H1 (cell line): ENCODE data around the gene TMEM258. TPM values are rescaled to one million over a fixed set of nuclear protein-coding genes. Genes with fewer than 3 reads are reported as not detected.
A peak's percentile ranks its signal among the peaks of the same experiment; 100 is the strongest.

Experiments used
- CTCF ChIA-PET: fragments of 300-600 bp; sonication (Branson Sonifier 250); formaldehyde crosslinking; loops from one replicate; lab custom pipeline; 2021; ENCODE audit not compliant: partially characterized antibody; lab: Charles Lee
- POLR2A ChIA-PET: fragments of 300-600 bp; sonication (Branson Sonifier 250); formaldehyde crosslinking; loops from one replicate; lab custom pipeline; 2021; ENCODE audit warnings: inconsistent platforms; ENCODE audit not compliant: partially characterized antibody; lab: Charles Lee
- DNase-seq, 2 experiments: peaks; one replicate each; pipeline versions ENCODE4 v3.0.0 to v3.0.0-alpha.2; 2010 to 2022; ENCODE audit warnings: low spot score in 2 of 2, low read depth in 1 of 2, mixed read lengths in 1 of 2
- FAIRE-seq: peaks from 2 replicates; lab custom pipeline; 2011; peaks lifted over from hg19 to GRCh38; lab: Jason Lieb, UNC
- H2AFZ ChIP-seq: 2 replicates; pipeline ENCODE4 v1.8.1; 2012; ENCODE audit warnings: low read length, inconsistent platforms
- H2AK5ac ChIP-seq: 2 replicates; pipeline ENCODE4 v1.6.1; 2013; ENCODE audit warnings: low read depth, low read length
- H2BK120ac ChIP-seq: replicated peaks from 2 replicates; pipeline ENCODE3; 2013; ENCODE audit warnings: low read depth, low read length, inconsistent platforms
- H2BK12ac ChIP-seq: 2 replicates; pipeline ENCODE4 v1.6.1; 2013; ENCODE audit warnings: low read depth, low read length
- H2BK15ac ChIP-seq: 2 replicates; pipeline ENCODE4 v1.6.1; 2013; ENCODE audit warnings: low read length
- H2BK20ac ChIP-seq: 2 replicates; pipeline ENCODE4 v1.6.1; 2013; ENCODE audit warnings: low read length
- H2BK5ac ChIP-seq: 2 replicates; pipeline ENCODE4 v1.6.1; 2013; ENCODE audit warnings: low read depth, low read length
- H3K14ac ChIP-seq: 2 replicates; pipeline ENCODE4 v1.6.1; 2013; ENCODE audit warnings: inconsistent platforms; ENCODE audit not compliant: insufficient read length
- H3K18ac ChIP-seq: 2 replicates; pipeline ENCODE4 v1.6.1; 2013; ENCODE audit warnings: low read length; ENCODE audit errors: extremely low read depth
- H3K23ac ChIP-seq: 2 replicates; pipeline ENCODE4 v1.6.1; 2013; ENCODE audit warnings: inconsistent platforms; ENCODE audit not compliant: insufficient read length
- H3K23me2 ChIP-seq: 2 replicates; pipeline ENCODE4 v1.6.1; 2013; ENCODE audit warnings: low read depth, low read length
- H3K27ac ChIP-seq: 2 replicates; pipeline ENCODE4 v1.6.1; 2011; ENCODE audit warnings: low read depth, low read length, inconsistent platforms
- H3K27me3 ChIP-seq, 4 experiments: replicated peaks in 1 of 4; 1 replicate in 1 of 4; 2 replicates in 3 of 4; pipeline versions ENCODE4 v1.6.1 to v1.8.1; 2011 to 2013; ENCODE audit warnings: low read length in 3 of 4, mild to moderate bottlenecking in 3 of 4, inconsistent platforms in 2 of 4, mixed read lengths in 2 of 4, moderate library complexity in 1 of 4; ENCODE audit not compliant: control insufficient read depth in 3 of 4, insufficient read depth in 3 of 4; ENCODE audit errors: extremely low read depth in 1 of 4
- H3K36me3 ChIP-seq, 4 experiments: 2 replicates each; pipeline versions ENCODE4 v1.6.1 to v1.8.1; 2011 to 2013; ENCODE audit warnings: mild to moderate bottlenecking in 4 of 4, low read length in 3 of 4, moderate library complexity in 2 of 4, control low read depth in 1 of 4, inconsistent platforms in 1 of 4; ENCODE audit not compliant: insufficient read depth in 4 of 4, control insufficient read depth in 2 of 4
- H3K4ac ChIP-seq: replicated peaks from 2 replicates; pipeline ENCODE3; 2013; ENCODE audit warnings: low read length, low read depth, mixed read lengths, inconsistent platforms; ENCODE audit not compliant: insufficient read length
- H3K4me1 ChIP-seq, 4 experiments: replicated peaks in 1 of 4; 1 replicate in 1 of 4; 2 replicates in 3 of 4; pipeline versions ENCODE4 v1.6.1 to v1.8.1; 2011 to 2013; ENCODE audit warnings: low read length in 3 of 4, inconsistent platforms in 2 of 4, mixed read lengths in 1 of 4; ENCODE audit not compliant: insufficient read depth in 4 of 4, control insufficient read depth in 3 of 4
- H3K4me2 ChIP-seq, 2 experiments: 2 replicates each; pipeline versions ENCODE4 v1.6.1 to v1.8.1; 2011 to 2013; ENCODE audit warnings: low read depth in 2 of 2, low read length in 2 of 2, control low read depth in 1 of 2, inconsistent platforms in 1 of 2, mild to moderate bottlenecking in 1 of 2; ENCODE audit not compliant: insufficient read depth in 1 of 2
- H3K4me3 ChIP-seq, 4 experiments: fragments of 200-600, 300-600 bp in 1 of 4; sonication (generic), shearing (Covaris generic), sonication (Bioruptor Twin) in 1 of 4; 2 replicates each; pipeline versions ENCODE4 v1.5.1 to v1.8.1; 2011 to 2016; ENCODE audit warnings: low read length in 4 of 4, low read depth in 3 of 4, control low read depth in 2 of 4, inconsistent platforms in 2 of 4, mild to moderate bottlenecking in 2 of 4, mixed read lengths in 1 of 4, moderate library complexity in 1 of 4; ENCODE audit not compliant: insufficient read depth in 2 of 4; ENCODE audit errors: extremely low read depth in 1 of 4
- H3K56ac ChIP-seq: replicated peaks from 2 replicates; pipeline ENCODE3; 2013; ENCODE audit warnings: low read depth, mild to moderate bottlenecking, mixed read lengths, low read length, inconsistent platforms; ENCODE audit not compliant: insufficient read length
- H3K79me1 ChIP-seq: 2 replicates; pipeline ENCODE4 v1.6.1; 2013; ENCODE audit warnings: low read depth, low read length, control low read depth
- H3K79me2 ChIP-seq, 2 experiments: 2 replicates each; pipeline versions ENCODE4 v1.6.1 to v1.8.1; 2012 to 2013; ENCODE audit warnings: low read length in 2 of 2, mild to moderate bottlenecking in 2 of 2, inconsistent platforms in 1 of 2; ENCODE audit not compliant: insufficient read depth in 2 of 2, control insufficient read depth in 1 of 2
- H3K9ac ChIP-seq, 4 experiments: replicated peaks in 1 of 4; 1 replicate in 1 of 4; 2 replicates in 3 of 4; pipeline versions ENCODE4 v1.6.1 to v1.8.1; 2011 to 2013; ENCODE audit warnings: low read depth in 3 of 4, low read length in 3 of 4, control low read depth in 2 of 4, mild to moderate bottlenecking in 2 of 4, moderate library complexity in 2 of 4, inconsistent platforms in 1 of 4; ENCODE audit errors: extremely low read depth in 1 of 4
- H3K9me3 ChIP-seq, 2 experiments: 2 replicates each; pipeline versions ENCODE4 v1.6.1 to v1.8.1; 2012 to 2013; ENCODE audit warnings: mild to moderate bottlenecking in 2 of 2, moderate library complexity in 2 of 2, control low read depth in 1 of 2, inconsistent platforms in 1 of 2, low read depth in 1 of 2, low read length in 1 of 2, mixed read lengths in 1 of 2; ENCODE audit not compliant: insufficient read depth in 2 of 2
- H4K20me1 ChIP-seq, 2 experiments: replicated peaks in 1 of 2; 2 replicates each; pipeline versions ENCODE3 to v1.8.1; 2011 to 2013; ENCODE audit warnings: inconsistent platforms in 2 of 2, low read length in 2 of 2, mild to moderate bottlenecking in 1 of 2; ENCODE audit not compliant: insufficient read depth in 2 of 2, control insufficient read depth in 1 of 2
- H4K5ac ChIP-seq: 2 replicates; pipeline ENCODE4 v1.6.1; 2013; ENCODE audit warnings: low read length, low read depth, mixed read lengths, inconsistent platforms; ENCODE audit not compliant: insufficient read length
- H4K8ac ChIP-seq: 2 replicates; pipeline ENCODE4 v1.8.0; 2013; ENCODE audit warnings: mild to moderate bottlenecking, moderate library complexity, low read length, inconsistent platforms; ENCODE audit not compliant: insufficient read depth; ENCODE audit errors: extremely low read depth
- H4K91ac ChIP-seq: replicated peaks from 2 replicates; pipeline ENCODE3; 2013; ENCODE audit warnings: low read length, mixed read lengths, inconsistent platforms; ENCODE audit not compliant: insufficient read length
- ATF2 ChIP-seq: IDR thresholded peaks from 2 replicates; pipeline ENCODE4 v1.6.1; 2012; ENCODE audit warnings: low read length, inconsistent platforms
- BACH1 ChIP-seq: IDR thresholded peaks from 2 replicates; pipeline ENCODE4 v1.6.1; 2012; ENCODE audit warnings: low read length, improper control_type of control experiment
- EZH2 ChIP-seq: fragments of 200-600 bp; sonication (generic); IDR thresholded peaks from 2 replicates; pipeline ENCODE4 v1.7.1; 2012; ENCODE audit warnings: low read depth, mild to moderate bottlenecking, moderate library complexity, low read length, inconsistent platforms; ENCODE audit not compliant: severe bottlenecking
- HDAC2 ChIP-seq, 2 experiments: fragments of 300-600 bp in 1 of 2; sonication (generic) in 1 of 2; IDR thresholded peaks; 2 replicates each; pipeline ENCODE4 v1.6.1; 2011 to 2012; ENCODE audit warnings: low read depth in 2 of 2, low read length in 2 of 2, mild to moderate bottlenecking in 2 of 2, moderate library complexity in 2 of 2, borderline replicate concordance in 1 of 2, inconsistent platforms in 1 of 2
- HDAC6 ChIP-seq: IDR thresholded peaks from one replicate; pipeline ENCODE4 v1.7.1; 2012; ENCODE audit warnings: low read depth, mild to moderate bottlenecking, inconsistent platforms, low read length, moderate library complexity
- RAD21 ChIP-seq, 2 experiments: IDR thresholded peaks in 1 of 2; conservative IDR thresholded peaks in 1 of 2; 2 replicates each; pipeline ENCODE4 v1.6.1; 2011; ENCODE audit warnings: low read depth in 2 of 2, low read length in 2 of 2, improper control_type of control experiment in 1 of 2, inconsistent platforms in 1 of 2, mild to moderate bottlenecking in 1 of 2, moderate library complexity in 1 of 2
- SIN3A ChIP-seq, 2 experiments: IDR thresholded peaks in 1 of 2; conservative IDR thresholded peaks in 1 of 2; 2 replicates each; pipeline ENCODE4 v1.6.1; 2011 to 2012; ENCODE audit warnings: low read length in 2 of 2, improper control_type of control experiment in 1 of 2, low read depth in 1 of 2, mild to moderate bottlenecking in 1 of 2
- SUZ12 ChIP-seq: fragments of 200-600 bp; sonication (generic); IDR thresholded peaks from 2 replicates; pipeline ENCODE4 v1.6.1; 2012; ENCODE audit warnings: mild to moderate bottlenecking, inconsistent platforms, low read length, moderate library complexity, mixed read lengths
- TAF7 ChIP-seq: optimal IDR thresholded peaks from 2 replicates; pipeline ENCODE3; 2011; ENCODE audit warnings: low read depth, mild to moderate bottlenecking, inconsistent platforms, low read length, moderate library complexity, borderline replicate concordance
- WGBS, 2 experiments: shearing (Covaris generic) in 1 of 2; methylation state at CpG; one replicate each; pipeline versions ENCODE4 v1.1.6 to v1.1.7; 2013 to 2015; ENCODE audit warnings: low lambda C conversion rate in 2 of 2, mixed read lengths in 2 of 2, inconsistent platforms in 1 of 2, low coverage in 1 of 2, missing lambda C conversion rate in 1 of 2; ENCODE audit not compliant: insufficient replicate concordance in 2 of 2, insufficient coverage in 1 of 2, insufficient read length in 1 of 2; ENCODE audit errors: extremely low coverage in 1 of 2, missing lambda C conversion rate in 1 of 2; 5-methylcytosine and 5-hydroxymethylcytosine counted together
- polyA plus RNA-seq, 7 experiments: library from polyadenylated mRNA; depleted of rRNA in 3 of 7; stranded (reverse) in 5 of 7; unstranded in 2 of 7; fragments of >200 nt in 5 of 7; fragments of 200-250 nt in 2 of 7; gene quantifications; 1 replicate in 5 of 7; 2 replicates in 1 of 7; 4 replicates in 1 of 7; pipeline versions ENCODE4 v1.2.1 to v1.2.3, GENCODE V29; 2011 to 2013; ENCODE audit warnings: missing spikeins in 2 of 7, mixed read lengths in 2 of 7
- total RNA-seq: library from RNA; stranded (reverse); fragmentation: NEBNext Ultra II Directional; extraction: Animal tissue kit (Norgen Biotek cat#: 25700); gene quantifications from 2 replicates; pipeline ENCODE4 v1.2.1, GENCODE V29; 2021

TMEM258 gene
- total and polyA plus RNA-seq, 2 of the 8 experiments (the other 6 are each of a cell fraction or from before 2014, with no cell fraction given): 186 to 759 TPM

GRCh38 chr11:61768376-61769076 lies 23.9 kb downstream of the TMEM258 start:
- ChIA-PET POLR2A (interaction anchor here (1.0 kb wide), 1 partner anchor 12 kb away, joined by 5 read pairs; no protein-coding TSS in a partner anchor), CTCF (interaction anchor here (0.8 to 5.3 kb wide), 4 partner anchors 19 to 63 kb away, joined by 3 to 26 read pairs (median 6); no protein-coding TSS in a partner anchor)
- Histone ChIP-seq H3K23me2 (no peaks in the 10 kb centered on the region), H3K23ac (no peak overlapping the region), H4K91ac (no peak overlapping the region), H3K4me1 (peaks cover 0 to 21% (median 15%) of the 10 kb centered on the region in 4 experiments; a peak in 5 of 7 replicates), H2BK15ac (no peak overlapping the region), H3K27me3 (no peaks in the 10 kb centered on the region), H3K14ac (no peak overlapping the region), H4K20me1 (no peaks in the 10 kb centered on the region), H2AFZ (no peak overlapping the region), H3K4me2 (no peak overlapping the region), H3K9me3 (no peaks in the 10 kb centered on the region), H3K9ac (no peak overlapping the region), H2BK12ac (0 out of 2 replicates have a peak overlapping the region, but pooled peaks have one; percentile 39), H3K56ac (no peak overlapping the region), H3K18ac (no peak overlapping the region; the same call in 1 of the 2 replicates), H2BK120ac (no peak overlapping the region), H3K4ac (no peak overlapping the region), H3K79me2 (no peaks in the 10 kb centered on the region), H3K27ac (no peak overlapping the region), H2BK5ac (no peak overlapping the region), H3K79me1 (no peaks in the 10 kb centered on the region), H4K8ac (no peak overlapping the region; the same call in 1 of the 2 replicates), H2AK5ac (no peak overlapping the region), H3K36me3 (no peaks in the 10 kb centered on the region), H3K4me3 (no peak overlapping the region), H4K5ac (no peak overlapping the region), H2BK20ac (no peak overlapping the region)
- FAIRE-seq (no peak), DNase-seq (no peak)
- WGBS, 2 experiments: 89% methylated on average over 11 of the region's 11 CpGs; no CpG with 5 or more reads in 1 of the 2 experiments
- TF ChIP-seq TAF7 (no peak), ATF2 (no peak), HDAC2 (IDR thresholded peaks at IDR 0.05; ENCODE audit: borderline replicate concordance in 1 of 2, low read depth in 2 of 2, low read length in 2 of 2) (no peak), HDAC6 (no peak), SIN3A (conservative IDR thresholded peaks at IDR 0.05 in 1 of 2, IDR thresholded peaks at IDR 0.05 in 1 of 2; ENCODE audit: low read depth in 1 of 2, low read length in 2 of 2) (no peak), RAD21 (IDR thresholded peaks at IDR 0.05 in 1 of 2, conservative IDR thresholded peaks at IDR 0.05 in 1 of 2; ENCODE audit: low read depth in 2 of 2, low read length in 2 of 2) (no peak), BACH1 (no peak), SUZ12 (no peak), EZH2 (no peak)
